Purkinje cell (primary cell): ENCODE measurements around the gene KNCN. TPM values are rescaled to one million over a fixed set of nuclear protein-coding genes. Genes with fewer than 3 reads are reported as not detected.

ENCODE experiments used
- polyA plus RNA-seq: library from polyadenylated mRNA; unstranded; fragments of >200 nt; fragmentation: Nextera tagmentation; gene quantifications from 2 replicates; pipeline ENCODE4 v1.2.1, GENCODE V29; 2014

The KNCN gene
- polyA plus RNA-seq: not detected in 2 replicates

GRCh38 chr1:46551597-46552095 lies at the start of gene KNCN:
KNCN (minus strand) TSS chr1:46551647; CDS start chr1:46551215, 432 bp downstream.

Other genes with a start within 250 kb of the KNCN start
- gene LRRC41, start 248.0 kb downstream of the KNCN start, polyA plus RNA-seq: 12.9 and 13.7 TPM in 2 replicates
- 2,548 and 2,787 TPM in 2 replicates for gene UQCRH, start 247.9 kb downstream of the KNCN start, polyA plus RNA-seq
- 5.8 and 6.8 TPM in 2 replicates for gene NSUN4, start 210.8 kb downstream of the KNCN start, polyA plus RNA-seq
- 8.6 and 8.9 TPM in 2 replicates for gene FAAH, start 157.3 kb downstream of the KNCN start, polyA plus RNA-seq
- not detected in 2 replicates for gene DMBX1, start 61.8 kb downstream of the KNCN start, polyA plus RNA-seq
- gene MKNK1, start 52.6 kb upstream of the KNCN start, polyA plus RNA-seq: 18.3 and 24.4 TPM in 2 replicates
- 0.84 TPM in 1 of 2 replicates, not detected in the other for gene MOB3C, start 65.2 kb upstream of the KNCN start, polyA plus RNA-seq
- gene ATPAF1, start 116.7 kb upstream of the KNCN start, polyA plus RNA-seq: 71.3 and 93.1 TPM in 2 replicates
- gene TEX38, start 120.2 kb upstream of the KNCN start, polyA plus RNA-seq: not detected in 2 replicates
- 17.9 and 19.4 TPM in 2 replicates for gene EFCAB14, start 167.5 kb upstream of the KNCN start, polyA plus RNA-seq
- gene CYP4B1, start 247.4 kb upstream of the KNCN start, polyA plus RNA-seq: not detected in 2 replicates